ENCODE measurements around the gene NLRP9.

NLRP9 gene

DNA sequence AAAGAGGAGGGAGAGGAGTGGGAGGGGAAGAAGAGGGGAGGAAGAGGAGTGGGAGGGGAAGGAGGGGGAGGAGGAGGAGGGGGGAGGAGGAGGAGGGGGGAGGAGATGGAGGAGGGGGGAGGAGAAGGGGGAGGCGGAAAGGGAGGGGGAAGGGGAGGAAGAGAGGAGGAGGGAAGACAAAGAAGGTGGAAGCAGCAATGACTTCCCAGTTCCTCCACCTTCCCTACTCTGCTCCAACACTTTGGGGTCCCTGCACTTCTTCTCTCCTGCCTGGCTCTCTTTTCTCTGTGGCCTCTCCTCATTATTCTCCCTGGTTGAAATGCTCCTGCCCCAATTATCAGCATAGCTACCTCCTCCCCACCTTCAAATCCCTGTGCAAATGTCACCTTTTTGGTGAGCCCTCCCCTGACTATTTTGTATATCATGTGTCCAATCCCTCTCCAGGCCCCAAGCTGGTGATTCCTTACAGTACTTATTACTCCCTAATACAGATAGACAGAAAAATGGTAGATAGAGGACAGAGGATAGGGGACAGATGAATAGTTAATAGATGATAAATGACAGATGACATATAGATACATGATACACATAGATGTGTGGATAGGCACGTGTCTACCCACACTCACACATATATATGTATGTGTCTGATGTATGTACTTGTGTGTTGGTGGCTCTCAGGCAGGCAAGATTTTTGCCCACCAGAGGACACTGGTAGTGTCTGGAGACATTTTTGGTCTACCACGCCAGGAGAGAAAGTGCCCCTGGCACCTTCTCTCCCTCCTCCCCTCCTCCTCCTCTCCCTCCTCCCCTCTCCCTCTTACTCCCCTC is 25.2 kb downstream of the NLRP9 start:
- peak; percentile 42 for DNase-seq (ENCODE audit: low spot score)
- TF ChIP-seq, protein P1, sequence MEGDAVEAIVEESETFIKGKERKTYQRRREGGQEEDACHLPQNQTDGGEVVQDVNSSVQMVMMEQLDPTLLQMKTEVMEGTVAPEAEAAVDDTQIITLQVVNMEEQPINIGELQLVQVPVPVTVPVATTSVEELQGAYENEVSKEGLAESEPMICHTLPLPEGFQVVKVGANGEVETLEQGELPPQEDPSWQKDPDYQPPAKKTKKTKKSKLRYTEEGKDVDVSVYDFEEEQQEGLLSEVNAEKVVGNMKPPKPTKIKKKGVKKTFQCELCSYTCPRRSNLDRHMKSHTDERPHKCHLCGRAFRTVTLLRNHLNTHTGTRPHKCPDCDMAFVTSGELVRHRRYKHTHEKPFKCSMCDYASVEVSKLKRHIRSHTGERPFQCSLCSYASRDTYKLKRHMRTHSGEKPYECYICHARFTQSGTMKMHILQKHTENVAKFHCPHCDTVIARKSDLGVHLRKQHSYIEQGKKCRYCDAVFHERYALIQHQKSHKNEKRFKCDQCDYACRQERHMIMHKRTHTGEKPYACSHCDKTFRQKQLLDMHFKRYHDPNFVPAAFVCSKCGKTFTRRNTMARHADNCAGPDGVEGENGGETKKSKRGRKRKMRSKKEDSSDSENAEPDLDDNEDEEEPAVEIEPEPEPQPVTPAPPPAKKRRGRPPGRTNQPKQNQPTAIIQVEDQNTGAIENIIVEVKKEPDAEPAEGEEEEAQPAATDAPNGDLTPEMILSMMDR (IDR thresholded peaks at IDR 0.05; ENCODE audit: extremely low read depth, missing control alignments), result no peak

DNA sequence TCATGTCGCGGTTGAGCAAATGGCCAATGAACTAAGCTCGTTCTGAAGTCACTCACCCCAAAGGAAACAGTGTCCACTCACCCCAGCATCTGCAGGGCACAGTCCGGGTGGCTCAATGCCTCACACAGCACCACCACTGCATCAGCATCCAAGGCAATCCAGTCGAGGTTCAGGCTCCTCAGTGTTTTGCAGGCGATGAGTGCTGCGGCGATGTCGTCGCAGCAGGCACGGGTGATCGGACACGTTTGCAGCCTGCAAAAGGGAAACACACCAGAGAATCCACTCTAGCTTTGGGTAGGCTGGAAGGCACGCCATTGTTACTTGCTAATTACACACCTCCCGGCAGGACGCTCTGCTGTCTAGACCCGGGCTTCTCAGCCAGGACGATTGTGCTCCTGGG is 26.5 kb downstream of the NLRP9 start:
- TF ChIP-seq, protein P1 (IDR thresholded peaks at IDR 0.05; ENCODE audit: extremely low read depth, missing control alignments), result no peak
- DNase-seq (ENCODE audit: low spot score), result no peak

DNA sequence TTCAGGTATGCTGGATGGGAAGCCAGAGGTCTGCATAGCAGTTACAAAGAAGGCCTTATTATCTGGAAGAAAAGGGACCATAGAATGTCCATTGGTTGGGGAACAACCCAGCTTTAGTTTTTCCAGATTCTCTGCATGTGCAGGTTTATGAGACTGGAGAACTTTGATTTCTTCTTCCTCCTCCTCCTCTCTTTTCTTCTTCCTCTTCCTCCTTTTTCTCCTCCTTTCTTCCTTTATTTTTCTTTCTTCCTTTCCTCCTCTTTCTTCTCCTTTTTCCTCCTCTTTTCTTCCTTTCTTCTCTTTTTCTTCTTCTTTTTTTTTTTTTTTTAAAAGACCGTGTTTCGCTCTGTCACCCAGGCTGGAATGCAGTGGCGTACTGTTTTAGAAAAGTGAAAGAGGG is 32.2 kb downstream of the NLRP9 start:
- DNase-seq (ENCODE audit: low spot score), result no peak
- TF ChIP-seq, protein P1 (IDR thresholded peaks at IDR 0.05; ENCODE audit: extremely low read depth, missing control alignments), result no peak

- TF ChIP-seq, protein P1 (IDR thresholded peaks at IDR 0.05; ENCODE audit: extremely low read depth, missing control alignments), result no peak
- no peak for DNase-seq (ENCODE audit: low spot score)
Measured at GRCh38 chr19:55704494-55705245, 33.5 kb downstream of the NLRP9 start.

GRCh38 chr19:55703790-55704215 is 34.4 kb downstream of the NLRP9 start:
- no peak for DNase-seq (ENCODE audit: low spot score)
- TF ChIP-seq, protein P1 (IDR thresholded peaks at IDR 0.05; ENCODE audit: extremely low read depth, missing control alignments), result peak; percentile 41

DNA sequence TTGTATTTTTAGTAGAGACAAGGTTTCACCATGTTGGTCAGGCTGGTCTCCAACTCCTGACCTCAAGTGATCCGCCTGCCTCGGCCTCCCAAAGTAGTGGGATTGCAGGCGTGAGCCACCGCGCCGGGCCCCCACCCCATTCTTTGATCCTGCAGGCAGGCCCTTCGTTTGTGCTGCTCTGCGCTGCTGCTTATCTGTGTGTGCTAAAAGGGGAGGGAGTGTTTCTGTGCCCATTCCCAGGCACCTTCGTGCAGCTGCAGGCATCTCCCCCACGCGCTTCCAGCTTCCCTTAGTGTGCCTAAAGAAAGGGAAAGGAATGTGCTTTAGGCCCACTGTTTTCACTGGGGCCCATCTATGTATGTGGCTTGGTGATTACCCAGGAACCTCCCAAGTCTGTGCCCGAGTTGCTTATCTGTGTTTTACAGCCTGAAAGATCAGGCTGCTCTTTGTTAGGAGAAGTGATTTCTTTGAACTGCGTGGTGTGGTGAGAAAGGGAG is 36.0 kb downstream of the NLRP9 start:
- TF ChIP-seq, protein P1 (IDR thresholded peaks at IDR 0.05; ENCODE audit: extremely low read depth, missing control alignments), result no peak
- no peak for DNase-seq (ENCODE audit: low spot score)

DNA sequence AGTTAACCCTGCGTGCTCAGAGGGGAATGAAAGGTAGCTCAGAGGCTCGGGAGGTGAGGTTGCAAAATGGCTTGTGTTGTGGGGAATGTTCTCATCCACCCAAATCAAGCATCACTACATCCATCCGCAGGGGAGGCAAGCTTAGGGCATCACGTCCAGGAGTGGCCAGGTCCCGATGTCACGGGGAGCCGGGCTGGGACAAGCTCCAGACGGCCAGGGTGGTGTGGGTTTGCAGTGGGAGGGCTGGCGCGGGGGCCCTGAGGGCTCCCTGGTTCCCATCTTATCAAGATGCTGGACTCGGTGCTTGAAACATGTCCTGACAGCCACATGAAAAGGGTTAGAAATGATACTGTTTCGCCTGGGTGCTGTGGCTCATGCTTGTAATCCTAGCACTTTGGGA is 37.4 kb downstream of the NLRP9 start:
- TF ChIP-seq, protein P1 (IDR thresholded peaks at IDR 0.05; ENCODE audit: extremely low read depth, missing control alignments), result no peak

More for the DNA sequence above, 37.4 kb downstream of the NLRP9 start:
- peak; percentile 10 for DNase-seq (ENCODE audit: low spot score)

All from GM20000 (cell line).